K562 (cell line): ENCODE results near the gene KCP. TPM values are rescaled to one million over a fixed set of nuclear protein-coding genes. Genes with fewer than 3 reads are reported as not detected.

Experiments used
- EP300 ChIP-seq: IDR thresholded peaks from 2 replicates; pipeline ENCODE4 v1.6.1; 2012; ENCODE audit warnings: low read length, improper control_type of control experiment
- HSF4 ChIP-seq: fragments of 250-450 bp; sonication (Bioruptor Pico); IDR thresholded peaks from 2 replicates; pipeline ENCODE4 v2.1.2; 2022; ENCODE audit warnings: mild to moderate bottlenecking, moderate library complexity, borderline replicate concordance
- KDM2B ChIP-seq: fragments of 250-450 bp; sonication (Bioruptor Pico); IDR thresholded peaks from 2 replicates; pipeline ENCODE4 v1.8.0; 2021; ENCODE audit warnings: mild to moderate bottlenecking, moderate library complexity
- MYNN ChIP-seq, 2 experiments: sonication (generic); formaldehyde crosslinking in 1 of 2; IDR thresholded peaks; 2 replicates each; pipeline versions ENCODE4 v1.5.0 to v1.6.1; 2016 to 2020; ENCODE audit warnings: antibody characterized with exemption in 1 of 2, missing genetic modification reagents in 1 of 2
- RBM17 ChIP-seq: fragments of 200-400 bp; formaldehyde crosslinking; IDR thresholded peaks from 2 replicates; pipeline ENCODE4 v1.6.1; 2017; ENCODE audit warnings: low read depth, mild to moderate bottlenecking, low read length, borderline replicate concordance
- RBM34 ChIP-seq: fragments of 200-400 bp; formaldehyde crosslinking; IDR thresholded peaks from 2 replicates; pipeline ENCODE4 v1.6.1; 2018; ENCODE audit warnings: low read length, borderline replicate concordance; ENCODE audit not compliant: insufficient read depth
- RCOR1 ChIP-seq, 2 experiments: IDR thresholded peaks; 2 replicates each; pipeline ENCODE4 v1.6.1; 2012; ENCODE audit warnings: low read depth in 2 of 2, low read length in 2 of 2, borderline replicate concordance in 1 of 2, improper control_type of control experiment in 1 of 2
- ZNF146 ChIP-seq: IDR thresholded peaks from one replicate; pipeline ENCODE4 v1.6.1; 2018; ENCODE audit warnings: missing compliant biosample characterization; ENCODE audit not compliant: unreplicated experiment
- polyA plus RNA-seq, 8 experiments: library from polyadenylated mRNA; depleted of rRNA in 4 of 8; stranded (reverse) in 5 of 8; unstranded in 3 of 8; fragments of >200 nt; fragmentation: Nextera tagmentation in 2 of 8; fragmentation: Illumina TruSeq in 1 of 8; extraction: Ambion mirVana in 2 of 8; extraction: Trizol in 1 of 8; gene quantifications; 2 replicates each; pipeline versions ENCODE4 v1.2.1 to v1.2.3, GENCODE V29; 2011 to 2014; ENCODE audit warnings: inconsistent platforms in 1 of 8, missing spikeins in 1 of 8
- total RNA-seq, 7 experiments: library from RNA; depleted of rRNA in 6 of 7; stranded (reverse); fragments of >200 nt in 6 of 7; fragmentation: Illumina TruSeq in 2 of 7; extraction: Trizol in 2 of 7; gene quantifications; 2 replicates each; pipeline versions ENCODE4 v1.2.1 to v1.2.3, GENCODE V29; 2011 to 2021; ENCODE audit warnings: low replicate concordance in 1 of 7
- TF ChIP-seq, protein P1 (sequence below), 2 experiments: fragments of 450-650 bp; formaldehyde crosslinking in 1 of 2; IDR thresholded peaks; 2 replicates each; pipeline versions ENCODE4 v1.4.0 to v1.6.1; 2014 to 2020; ENCODE audit warnings: mild to moderate bottlenecking in 2 of 2, borderline replicate concordance in 1 of 2, low read depth in 1 of 2
- TF ChIP-seq, protein P2 (sequence below), 2 experiments: fragments of 450-650 bp; IDR thresholded peaks; 2 replicates each; pipeline ENCODE4 v1.6.1; 2018; ENCODE audit warnings: mild to moderate bottlenecking in 2 of 2, low read depth in 1 of 2; ENCODE audit not compliant: partially characterized antibody in 2 of 2
- TF ChIP-seq, protein P3 (sequence below): fragments of 450-650 bp; conservative IDR thresholded peaks from 2 replicates; pipeline ENCODE4 v1.6.1; 2016; ENCODE audit warnings: missing genetic modification characterization, low read depth, mild to moderate bottlenecking, control low read depth, missing compliant biosample characterization

Gene KCP
- total and polyA plus RNA-seq, 9 of the 15 experiments (the other 6 are each of a cell fraction or from before 2014, with no cell fraction given) = 0.06 to 0.17 (median 0.12) TPM; not detected in 3

DNA sequence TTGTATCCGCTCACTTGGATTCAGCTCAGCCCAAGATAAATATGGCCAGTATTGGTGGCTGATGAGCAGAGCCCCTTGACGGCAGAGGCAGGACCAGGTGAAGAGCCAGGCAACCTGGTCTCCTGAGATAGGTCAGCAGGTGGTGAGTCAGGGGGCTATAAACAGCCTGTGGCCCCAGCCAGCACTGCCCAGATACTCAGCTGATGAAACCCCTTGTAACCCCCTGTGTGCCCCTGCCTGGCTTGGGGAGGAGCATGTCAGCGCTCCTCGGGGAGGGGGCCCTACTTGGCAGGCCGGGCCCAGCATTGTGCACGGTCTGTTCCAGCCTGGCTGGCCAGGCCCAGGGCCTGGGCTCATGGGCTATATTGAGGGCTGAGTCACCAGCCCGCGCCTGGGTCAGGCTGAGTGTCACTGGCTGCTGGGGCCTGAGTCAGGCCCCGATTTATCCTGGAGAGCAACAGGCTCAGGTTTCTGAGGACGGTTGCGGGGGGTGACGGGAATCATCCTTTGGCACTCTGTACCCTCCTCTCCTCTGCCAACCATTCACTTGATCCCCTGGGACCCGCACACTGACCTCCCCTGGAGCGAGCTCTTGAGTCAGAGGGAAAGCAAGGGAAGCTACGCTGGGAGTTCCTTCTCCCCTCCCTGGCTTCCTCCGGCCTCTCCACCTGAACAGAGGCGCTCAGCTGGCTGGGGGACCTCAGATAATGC, 83.1 kb downstream of the KCP start (continued):
- TF ChIP-seq, protein P1, sequence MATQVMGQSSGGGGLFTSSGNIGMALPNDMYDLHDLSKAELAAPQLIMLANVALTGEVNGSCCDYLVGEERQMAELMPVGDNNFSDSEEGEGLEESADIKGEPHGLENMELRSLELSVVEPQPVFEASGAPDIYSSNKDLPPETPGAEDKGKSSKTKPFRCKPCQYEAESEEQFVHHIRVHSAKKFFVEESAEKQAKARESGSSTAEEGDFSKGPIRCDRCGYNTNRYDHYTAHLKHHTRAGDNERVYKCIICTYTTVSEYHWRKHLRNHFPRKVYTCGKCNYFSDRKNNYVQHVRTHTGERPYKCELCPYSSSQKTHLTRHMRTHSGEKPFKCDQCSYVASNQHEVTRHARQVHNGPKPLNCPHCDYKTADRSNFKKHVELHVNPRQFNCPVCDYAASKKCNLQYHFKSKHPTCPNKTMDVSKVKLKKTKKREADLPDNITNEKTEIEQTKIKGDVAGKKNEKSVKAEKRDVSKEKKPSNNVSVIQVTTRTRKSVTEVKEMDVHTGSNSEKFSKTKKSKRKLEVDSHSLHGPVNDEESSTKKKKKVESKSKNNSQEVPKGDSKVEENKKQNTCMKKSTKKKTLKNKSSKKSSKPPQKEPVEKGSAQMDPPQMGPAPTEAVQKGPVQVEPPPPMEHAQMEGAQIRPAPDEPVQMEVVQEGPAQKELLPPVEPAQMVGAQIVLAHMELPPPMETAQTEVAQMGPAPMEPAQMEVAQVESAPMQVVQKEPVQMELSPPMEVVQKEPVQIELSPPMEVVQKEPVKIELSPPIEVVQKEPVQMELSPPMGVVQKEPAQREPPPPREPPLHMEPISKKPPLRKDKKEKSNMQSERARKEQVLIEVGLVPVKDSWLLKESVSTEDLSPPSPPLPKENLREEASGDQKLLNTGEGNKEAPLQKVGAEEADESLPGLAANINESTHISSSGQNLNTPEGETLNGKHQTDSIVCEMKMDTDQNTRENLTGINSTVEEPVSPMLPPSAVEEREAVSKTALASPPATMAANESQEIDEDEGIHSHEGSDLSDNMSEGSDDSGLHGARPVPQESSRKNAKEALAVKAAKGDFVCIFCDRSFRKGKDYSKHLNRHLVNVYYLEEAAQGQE (IDR thresholded peaks at IDR 0.05; ENCODE audit: borderline replicate concordance) = peak; percentile 48; the same call in 1 of the 2 replicates
- TF ChIP-seq, protein P1 (CRISPR knock-in tag; IDR thresholded peaks at IDR 0.05; ENCODE audit: low read depth) = peak; percentile 71; the same call in 1 of the 2 replicates
- TF ChIP-seq HSF4 (CRISPR knock-in tag) (peak; percentile 40; the same call in 1 of the 2 replicates), RBM34 (no peak), MYNN (IDR thresholded peaks at IDR 0.05) (peak; percentile 77), MYNN (CRISPR knock-in tag; IDR thresholded peaks at IDR 0.05) (no peak), ZNF146 (CRISPR knock-in tag) (no peak), RCOR1 (IDR thresholded peaks at IDR 0.05; ENCODE audit: borderline replicate concordance in 1 of 2, low read depth in 2 of 2, low read length in 2 of 2) (peak in 1 of 2 experiments; percentile 94; a peak in 3 of 4 replicates), KDM2B (CRISPR knock-in tag) (no peak), EP300 (peak; percentile 87), RBM17 (no peak)
- TF ChIP-seq, protein P2, sequence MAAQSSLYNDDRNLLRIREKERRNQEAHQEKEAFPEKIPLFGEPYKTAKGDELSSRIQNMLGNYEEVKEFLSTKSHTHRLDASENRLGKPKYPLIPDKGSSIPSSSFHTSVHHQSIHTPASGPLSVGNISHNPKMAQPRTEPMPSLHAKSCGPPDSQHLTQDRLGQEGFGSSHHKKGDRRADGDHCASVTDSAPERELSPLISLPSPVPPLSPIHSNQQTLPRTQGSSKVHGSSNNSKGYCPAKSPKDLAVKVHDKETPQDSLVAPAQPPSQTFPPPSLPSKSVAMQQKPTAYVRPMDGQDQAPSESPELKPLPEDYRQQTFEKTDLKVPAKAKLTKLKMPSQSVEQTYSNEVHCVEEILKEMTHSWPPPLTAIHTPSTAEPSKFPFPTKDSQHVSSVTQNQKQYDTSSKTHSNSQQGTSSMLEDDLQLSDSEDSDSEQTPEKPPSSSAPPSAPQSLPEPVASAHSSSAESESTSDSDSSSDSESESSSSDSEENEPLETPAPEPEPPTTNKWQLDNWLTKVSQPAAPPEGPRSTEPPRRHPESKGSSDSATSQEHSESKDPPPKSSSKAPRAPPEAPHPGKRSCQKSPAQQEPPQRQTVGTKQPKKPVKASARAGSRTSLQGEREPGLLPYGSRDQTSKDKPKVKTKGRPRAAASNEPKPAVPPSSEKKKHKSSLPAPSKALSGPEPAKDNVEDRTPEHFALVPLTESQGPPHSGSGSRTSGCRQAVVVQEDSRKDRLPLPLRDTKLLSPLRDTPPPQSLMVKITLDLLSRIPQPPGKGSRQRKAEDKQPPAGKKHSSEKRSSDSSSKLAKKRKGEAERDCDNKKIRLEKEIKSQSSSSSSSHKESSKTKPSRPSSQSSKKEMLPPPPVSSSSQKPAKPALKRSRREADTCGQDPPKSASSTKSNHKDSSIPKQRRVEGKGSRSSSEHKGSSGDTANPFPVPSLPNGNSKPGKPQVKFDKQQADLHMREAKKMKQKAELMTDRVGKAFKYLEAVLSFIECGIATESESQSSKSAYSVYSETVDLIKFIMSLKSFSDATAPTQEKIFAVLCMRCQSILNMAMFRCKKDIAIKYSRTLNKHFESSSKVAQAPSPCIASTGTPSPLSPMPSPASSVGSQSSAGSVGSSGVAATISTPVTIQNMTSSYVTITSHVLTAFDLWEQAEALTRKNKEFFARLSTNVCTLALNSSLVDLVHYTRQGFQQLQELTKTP (IDR thresholded peaks at IDR 0.05; ENCODE audit: low read depth in 1 of 2, partially characterized antibody in 2 of 2) = peak in 1 of 2 experiments; percentile 80
- TF ChIP-seq, protein P3, sequence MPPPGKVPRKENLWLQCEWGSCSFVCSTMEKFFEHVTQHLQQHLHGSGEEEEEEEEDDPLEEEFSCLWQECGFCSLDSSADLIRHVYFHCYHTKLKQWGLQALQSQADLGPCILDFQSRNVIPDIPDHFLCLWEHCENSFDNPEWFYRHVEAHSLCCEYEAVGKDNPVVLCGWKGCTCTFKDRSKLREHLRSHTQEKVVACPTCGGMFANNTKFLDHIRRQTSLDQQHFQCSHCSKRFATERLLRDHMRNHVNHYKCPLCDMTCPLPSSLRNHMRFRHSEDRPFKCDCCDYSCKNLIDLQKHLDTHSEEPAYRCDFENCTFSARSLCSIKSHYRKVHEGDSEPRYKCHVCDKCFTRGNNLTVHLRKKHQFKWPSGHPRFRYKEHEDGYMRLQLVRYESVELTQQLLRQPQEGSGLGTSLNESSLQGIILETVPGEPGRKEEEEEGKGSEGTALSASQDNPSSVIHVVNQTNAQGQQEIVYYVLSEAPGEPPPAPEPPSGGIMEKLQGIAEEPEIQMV (tag) = no peak; the same call in 1 of the 2 replicates
